ENCODE measurements around the gene ATOH7. TPM values are rescaled to one million over a fixed set of nuclear protein-coding genes. Genes with fewer than 3 reads are reported as not detected.

The ATOH7 gene
- total RNA-seq, 1 donor from 2014 or later: not detected

Other genes with a start within 250 kb of the ATOH7 start
- gene HERC4, start 156.8 kb downstream of the ATOH7 start, total RNA-seq: 33.3 TPM
- 0.08 TPM for gene MYPN, start 122.6 kb downstream of the ATOH7 start, total RNA-seq
- 35.8 TPM for gene HNRNPH3, start 100.0 kb upstream of the ATOH7 start, total RNA-seq
- 2.4 TPM for gene PBLD, start 100.8 kb upstream of the ATOH7 start, total RNA-seq
- gene RUFY2, start 175.2 kb upstream of the ATOH7 start, total RNA-seq: 12.2 TPM
- 4.6 TPM for gene DNA2, start 239.9 kb upstream of the ATOH7 start, total RNA-seq

All from esophagus mucosa (tissue), 1 donor.